ENCODE measurements around the gene MEF2B. TPM values are rescaled to one million over a fixed set of nuclear protein-coding genes. Genes with fewer than 3 reads are reported as not detected.
A peak's percentile ranks its signal among the peaks of the same experiment; 100 is the strongest.

MEF2B gene
- total RNA-seq, 3 donors from 2014 or later, result 1.5 to 3.0 (median 2.5) TPM

GRCh38 chr19:19098084-19098702 lies 71.9 kb downstream of the MEF2B start:
- peak; percentile 42 for ATAC-seq

GRCh38 chr19:19096641-19097627 lies 73.1 kb downstream of the MEF2B start:
- Histone ChIP-seq H3K4me3 (no peak overlapping the region), H3K9me3 (no peaks in the 10 kb centered on the region), H3K4me1 (ENCODE audit: low read depth) (peaks cover 4% of the 10 kb centered on the region), H3K36me3 (ENCODE audit: low read depth) (no peaks in the 10 kb centered on the region)
- ATAC-seq, result peak; percentile 93
- DNase-seq, result peak; percentile 59 to 66 (median 62)
- TF ChIP-seq CTCF (IDR thresholded peaks at IDR 0.05), result no peak
- intact Hi-C loops (cut with DNase I, micrococcal nuclease), result no loop called here

More at GRCh38 chr19:19098084-19098702, 71.9 kb downstream of the MEF2B start:
- Histone ChIP-seq H3K4me1 (ENCODE audit: low read depth) (peaks cover 4% of the 10 kb centered on the region), H3K9me3 (no peaks in the 10 kb centered on the region), H3K36me3 (ENCODE audit: low read depth) (no peaks in the 10 kb centered on the region), H3K4me3 (no peak overlapping the region)
- intact Hi-C loops (cut with DNase I, micrococcal nuclease), result no loop called here
- TF ChIP-seq CTCF (IDR thresholded peaks at IDR 0.05), result no peak
- no peak for DNase-seq

GRCh38 chr19:19095691-19096090 lies 74.4 kb downstream of the MEF2B start:
- no peak for ATAC-seq
- Histone ChIP-seq H3K4me3 (no peak overlapping the region), H3K9me3 (no peaks in the 10 kb centered on the region), H3K4me1 (ENCODE audit: low read depth) (peaks cover 4% of the 10 kb centered on the region), H3K36me3 (ENCODE audit: low read depth) (no peaks in the 10 kb centered on the region)
- intact Hi-C loops (cut with DNase I, micrococcal nuclease), result no loop called here
- TF ChIP-seq CTCF (IDR thresholded peaks at IDR 0.05), result no peak
- DNase-seq, result no peak

Other genes with a start within 250 kb of the MEF2B start
- gene HOMER3, start 229.0 kb downstream of the MEF2B start, total RNA-seq, result 10 to 100 TPM in 1 of 3 donors, 1 to 10 TPM in 2; 2.2 to 18.0 (median 6.5) TPM
- gene SUGP2, start 136.7 kb downstream of the MEF2B start, total RNA-seq, result 10 to 100 TPM; 65.4 to 93.4 (median 69.8) TPM
- gene ARMC6, start 136.7 kb downstream of the MEF2B start, total RNA-seq, result 10 to 100 TPM; 18.4 to 20.0 (median 19.3) TPM
- gene SLC25A42, start 106.3 kb downstream of the MEF2B start, total RNA-seq, result 10 to 100 TPM in 1 of 3 donors, 1 to 10 TPM in 2; 9.4 to 11.7 (median 9.8) TPM
- 10 to 100 TPM; 14.7 to 23.4 (median 17.6) TPM for gene TMEM161A, start 31.8 kb downstream of the MEF2B start, total RNA-seq
- gene BORCS8, start 21.9 kb upstream of the MEF2B start, total RNA-seq, result 10 to 100 TPM; 29.1 to 41.0 (median 31.8) TPM
- gene RFXANK, start 22.0 kb upstream of the MEF2B start, total RNA-seq, result 10 to 100 TPM; 62.3 to 71.4 (median 64.9) TPM
- 10 to 100 TPM; 12.5 to 14.6 (median 13.4) TPM for gene NR2C2AP, start 33.2 kb upstream of the MEF2B start, total RNA-seq
- under 1 TPM in 1 of 3 donors, not detected in 2; 0.25 TPM for gene NCAN, start 41.7 kb upstream of the MEF2B start, total RNA-seq
- 1 to 10 TPM; 4.5 to 9.6 (median 6.4) TPM for gene TM6SF2, start 103.0 kb upstream of the MEF2B start, total RNA-seq
- gene SUGP1, start 150.2 kb upstream of the MEF2B start, total RNA-seq, result 10 to 100 TPM; 41.0 to 46.7 (median 45.9) TPM
- 10 to 100 TPM; 49.8 to 71.1 (median 70.6) TPM for gene MAU2, start 150.6 kb upstream of the MEF2B start, total RNA-seq
- 100 to 1,000 TPM in 2 of 3 donors, 10 to 100 TPM in 1; 89.3 to 117 (median 107) TPM for gene GATAD2A, start 235.4 kb upstream of the MEF2B start, total RNA-seq

All from mucosa of descending colon (tissue), 3 donors.